H1 (cell line): Measurements from ENCODE around the gene SRPRA. TPM values are rescaled to one million over a fixed set of nuclear protein-coding genes. Genes with fewer than 3 reads are reported as not detected.

ENCODE experiments used
- CTCF ChIA-PET: fragments of 300-600 bp; sonication (Branson Sonifier 250); formaldehyde crosslinking; loops from one replicate; lab custom pipeline; 2021; ENCODE audit not compliant: partially characterized antibody; lab: Charles Lee
- POLR2A ChIA-PET: fragments of 300-600 bp; sonication (Branson Sonifier 250); formaldehyde crosslinking; loops from one replicate; lab custom pipeline; 2021; ENCODE audit warnings: inconsistent platforms; ENCODE audit not compliant: partially characterized antibody; lab: Charles Lee
- DNase-seq, 2 experiments: peaks; one replicate each; pipeline versions ENCODE4 v3.0.0 to v3.0.0-alpha.2; 2010 to 2022; ENCODE audit warnings: low spot score in 2 of 2, low read depth in 1 of 2, mixed read lengths in 1 of 2
- FAIRE-seq: peaks from 2 replicates; lab custom pipeline; 2011; peaks lifted over from hg19 to GRCh38; lab: Jason Lieb, UNC
- H2AFZ ChIP-seq: 2 replicates; pipeline ENCODE4 v1.8.1; 2012; ENCODE audit warnings: low read length, inconsistent platforms
- H2AK5ac ChIP-seq: 2 replicates; pipeline ENCODE4 v1.6.1; 2013; ENCODE audit warnings: low read depth, low read length
- H2BK120ac ChIP-seq: replicated peaks from 2 replicates; pipeline ENCODE3; 2013; ENCODE audit warnings: low read depth, low read length, inconsistent platforms
- H2BK12ac ChIP-seq: 2 replicates; pipeline ENCODE4 v1.6.1; 2013; ENCODE audit warnings: low read depth, low read length
- H2BK15ac ChIP-seq: 2 replicates; pipeline ENCODE4 v1.6.1; 2013; ENCODE audit warnings: low read length
- H2BK20ac ChIP-seq: 2 replicates; pipeline ENCODE4 v1.6.1; 2013; ENCODE audit warnings: low read length
- H2BK5ac ChIP-seq: 2 replicates; pipeline ENCODE4 v1.6.1; 2013; ENCODE audit warnings: low read depth, low read length
- H3K14ac ChIP-seq: 2 replicates; pipeline ENCODE4 v1.6.1; 2013; ENCODE audit warnings: inconsistent platforms; ENCODE audit not compliant: insufficient read length
- H3K18ac ChIP-seq: 2 replicates; pipeline ENCODE4 v1.6.1; 2013; ENCODE audit warnings: low read length; ENCODE audit errors: extremely low read depth
- H3K23ac ChIP-seq: 2 replicates; pipeline ENCODE4 v1.6.1; 2013; ENCODE audit warnings: inconsistent platforms; ENCODE audit not compliant: insufficient read length
- H3K23me2 ChIP-seq: 2 replicates; pipeline ENCODE4 v1.6.1; 2013; ENCODE audit warnings: low read depth, low read length
- H3K27ac ChIP-seq: 2 replicates; pipeline ENCODE4 v1.6.1; 2011; ENCODE audit warnings: low read depth, low read length, inconsistent platforms
- H3K27me3 ChIP-seq, 4 experiments: replicated peaks in 1 of 4; 1 replicate in 1 of 4; 2 replicates in 3 of 4; pipeline versions ENCODE4 v1.6.1 to v1.8.1; 2011 to 2013; ENCODE audit warnings: low read length in 3 of 4, mild to moderate bottlenecking in 3 of 4, inconsistent platforms in 2 of 4, mixed read lengths in 2 of 4, moderate library complexity in 1 of 4; ENCODE audit not compliant: control insufficient read depth in 3 of 4, insufficient read depth in 3 of 4; ENCODE audit errors: extremely low read depth in 1 of 4
- H3K36me3 ChIP-seq, 4 experiments: 2 replicates each; pipeline versions ENCODE4 v1.6.1 to v1.8.1; 2011 to 2013; ENCODE audit warnings: mild to moderate bottlenecking in 4 of 4, low read length in 3 of 4, moderate library complexity in 2 of 4, control low read depth in 1 of 4, inconsistent platforms in 1 of 4; ENCODE audit not compliant: insufficient read depth in 4 of 4, control insufficient read depth in 2 of 4
- H3K4ac ChIP-seq: replicated peaks from 2 replicates; pipeline ENCODE3; 2013; ENCODE audit warnings: low read length, low read depth, mixed read lengths, inconsistent platforms; ENCODE audit not compliant: insufficient read length
- H3K4me1 ChIP-seq, 4 experiments: replicated peaks in 1 of 4; 1 replicate in 1 of 4; 2 replicates in 3 of 4; pipeline versions ENCODE4 v1.6.1 to v1.8.1; 2011 to 2013; ENCODE audit warnings: low read length in 3 of 4, inconsistent platforms in 2 of 4, mixed read lengths in 1 of 4; ENCODE audit not compliant: insufficient read depth in 4 of 4, control insufficient read depth in 3 of 4
- H3K4me2 ChIP-seq, 2 experiments: 2 replicates each; pipeline versions ENCODE4 v1.6.1 to v1.8.1; 2011 to 2013; ENCODE audit warnings: low read depth in 2 of 2, low read length in 2 of 2, control low read depth in 1 of 2, inconsistent platforms in 1 of 2, mild to moderate bottlenecking in 1 of 2; ENCODE audit not compliant: insufficient read depth in 1 of 2
- H3K4me3 ChIP-seq, 4 experiments: fragments of 200-600, 300-600 bp in 1 of 4; sonication (generic), shearing (Covaris generic), sonication (Bioruptor Twin) in 1 of 4; 2 replicates each; pipeline versions ENCODE4 v1.5.1 to v1.8.1; 2011 to 2016; ENCODE audit warnings: low read length in 4 of 4, low read depth in 3 of 4, control low read depth in 2 of 4, inconsistent platforms in 2 of 4, mild to moderate bottlenecking in 2 of 4, mixed read lengths in 1 of 4, moderate library complexity in 1 of 4; ENCODE audit not compliant: insufficient read depth in 2 of 4; ENCODE audit errors: extremely low read depth in 1 of 4
- H3K56ac ChIP-seq: replicated peaks from 2 replicates; pipeline ENCODE3; 2013; ENCODE audit warnings: low read depth, mild to moderate bottlenecking, mixed read lengths, low read length, inconsistent platforms; ENCODE audit not compliant: insufficient read length
- H3K79me1 ChIP-seq: 2 replicates; pipeline ENCODE4 v1.6.1; 2013; ENCODE audit warnings: low read depth, low read length, control low read depth
- H3K79me2 ChIP-seq, 2 experiments: 2 replicates each; pipeline versions ENCODE4 v1.6.1 to v1.8.1; 2012 to 2013; ENCODE audit warnings: low read length in 2 of 2, mild to moderate bottlenecking in 2 of 2, inconsistent platforms in 1 of 2; ENCODE audit not compliant: insufficient read depth in 2 of 2, control insufficient read depth in 1 of 2
- H3K9ac ChIP-seq, 4 experiments: replicated peaks in 1 of 4; 1 replicate in 1 of 4; 2 replicates in 3 of 4; pipeline versions ENCODE4 v1.6.1 to v1.8.1; 2011 to 2013; ENCODE audit warnings: low read depth in 3 of 4, low read length in 3 of 4, control low read depth in 2 of 4, mild to moderate bottlenecking in 2 of 4, moderate library complexity in 2 of 4, inconsistent platforms in 1 of 4; ENCODE audit errors: extremely low read depth in 1 of 4
- H3K9me3 ChIP-seq, 2 experiments: 2 replicates each; pipeline versions ENCODE4 v1.6.1 to v1.8.1; 2012 to 2013; ENCODE audit warnings: mild to moderate bottlenecking in 2 of 2, moderate library complexity in 2 of 2, control low read depth in 1 of 2, inconsistent platforms in 1 of 2, low read depth in 1 of 2, low read length in 1 of 2, mixed read lengths in 1 of 2; ENCODE audit not compliant: insufficient read depth in 2 of 2
- H4K20me1 ChIP-seq, 2 experiments: replicated peaks in 1 of 2; 2 replicates each; pipeline versions ENCODE3 to v1.8.1; 2011 to 2013; ENCODE audit warnings: inconsistent platforms in 2 of 2, low read length in 2 of 2, mild to moderate bottlenecking in 1 of 2; ENCODE audit not compliant: insufficient read depth in 2 of 2, control insufficient read depth in 1 of 2
- H4K5ac ChIP-seq: 2 replicates; pipeline ENCODE4 v1.6.1; 2013; ENCODE audit warnings: low read length, low read depth, mixed read lengths, inconsistent platforms; ENCODE audit not compliant: insufficient read length
- H4K8ac ChIP-seq: 2 replicates; pipeline ENCODE4 v1.8.0; 2013; ENCODE audit warnings: mild to moderate bottlenecking, moderate library complexity, low read length, inconsistent platforms; ENCODE audit not compliant: insufficient read depth; ENCODE audit errors: extremely low read depth
- H4K91ac ChIP-seq: replicated peaks from 2 replicates; pipeline ENCODE3; 2013; ENCODE audit warnings: low read length, mixed read lengths, inconsistent platforms; ENCODE audit not compliant: insufficient read length
- BACH1 ChIP-seq: IDR thresholded peaks from 2 replicates; pipeline ENCODE4 v1.6.1; 2012; ENCODE audit warnings: low read length, improper control_type of control experiment
- CTCF ChIP-seq, 3 experiments: IDR thresholded peaks; 1 replicate in 2 of 3; 2 replicates in 1 of 3; pipeline versions ENCODE4 v1.5.1 to v1.6.1; 2011; ENCODE audit warnings: low read length in 3 of 3, mild to moderate bottlenecking in 3 of 3, inconsistent platforms in 2 of 3, low read depth in 1 of 3, moderate library complexity in 1 of 3; ENCODE audit not compliant: insufficient read depth in 1 of 3; ENCODE audit errors: control extremely low read depth in 1 of 3
- WGBS, 2 experiments: shearing (Covaris generic) in 1 of 2; methylation state at CpG; one replicate each; pipeline versions ENCODE4 v1.1.6 to v1.1.7; 2013 to 2015; ENCODE audit warnings: low lambda C conversion rate in 2 of 2, mixed read lengths in 2 of 2, inconsistent platforms in 1 of 2, low coverage in 1 of 2, missing lambda C conversion rate in 1 of 2; ENCODE audit not compliant: insufficient replicate concordance in 2 of 2, insufficient coverage in 1 of 2, insufficient read length in 1 of 2; ENCODE audit errors: extremely low coverage in 1 of 2, missing lambda C conversion rate in 1 of 2; 5-methylcytosine and 5-hydroxymethylcytosine counted together
- polyA plus RNA-seq, 7 experiments: library from polyadenylated mRNA; depleted of rRNA in 3 of 7; stranded (reverse) in 5 of 7; unstranded in 2 of 7; fragments of >200 nt in 5 of 7; fragments of 200-250 nt in 2 of 7; gene quantifications; 1 replicate in 5 of 7; 2 replicates in 1 of 7; 4 replicates in 1 of 7; pipeline versions ENCODE4 v1.2.1 to v1.2.3, GENCODE V29; 2011 to 2013; ENCODE audit warnings: missing spikeins in 2 of 7, mixed read lengths in 2 of 7
- total RNA-seq: library from RNA; stranded (reverse); fragmentation: NEBNext Ultra II Directional; extraction: Animal tissue kit (Norgen Biotek cat#: 25700); gene quantifications from 2 replicates; pipeline ENCODE4 v1.2.1, GENCODE V29; 2021

Gene SRPRA
- total and polyA plus RNA-seq, 2 of the 8 experiments (the other 6 are each of a cell fraction or from before 2014, with no cell fraction given), result 57.6 to 62.0 TPM

GRCh38 chr11:126214441-126214840, 54.3 kb downstream of the SRPRA start:
- H3K23ac ChIP-seq, result no peak overlapping the region
- H4K5ac ChIP-seq, result no peak overlapping the region
- no peak overlapping the region for H2BK5ac ChIP-seq
- H3K56ac ChIP-seq, result no peak overlapping the region
- H3K79me2 ChIP-seq, result peaks cover 10 to 85% of the 10 kb centered on the region in 2 experiments
- H4K91ac ChIP-seq, result no peak overlapping the region
- no peak for TF ChIP-seq BACH1
- no peak for TF ChIP-seq CTCF (IDR thresholded peaks at IDR 0.05; ENCODE audit: control extremely low read depth in 1 of 3, insufficient read depth in 1 of 3, low read depth in 1 of 3, low read length in 3 of 3)
- H3K27me3 ChIP-seq, result no peaks in the 10 kb centered on the region
- H3K4me1 ChIP-seq, result peaks cover 0 to 11% (median 3%) of the 10 kb centered on the region in 4 experiments; a peak in 2 of 7 replicates
- ChIA-PET POLR2A (interaction anchor here (1.6 kb wide), 1 partner anchor 16 kb away, joined by 4 read pairs; no protein-coding TSS in a partner anchor), CTCF (no interaction called here)
- H4K20me1 ChIP-seq, result peaks cover 3 to 4% of the 10 kb centered on the region in 2 experiments
- peaks cover 7% of the 10 kb centered on the region; the same call in 1 of the 2 replicates for H3K23me2 ChIP-seq
- H2BK120ac ChIP-seq, result no peak overlapping the region
- H3K14ac ChIP-seq, result no peak overlapping the region
- no peak overlapping the region for H3K9ac ChIP-seq
- no peak overlapping the region for H2BK20ac ChIP-seq
- no peak overlapping the region for H3K18ac ChIP-seq
- H3K9me3 ChIP-seq, result no peaks in the 10 kb centered on the region
- no peak overlapping the region for H2BK15ac ChIP-seq
- H3K4me3 ChIP-seq, result no peak overlapping the region
- no peak overlapping the region for H3K4me2 ChIP-seq
- peaks cover 18% of the 10 kb centered on the region for H3K79me1 ChIP-seq
- no peak overlapping the region for H2AK5ac ChIP-seq
- peaks cover 0 to 5% (median 2%) of the 10 kb centered on the region in 4 experiments; a peak in 4 of 8 replicates for H3K36me3 ChIP-seq
- no peak overlapping the region for H2AFZ ChIP-seq
- no peak overlapping the region for H2BK12ac ChIP-seq
- no peak for DNase-seq
- H4K8ac ChIP-seq, result no peak overlapping the region
- WGBS, 2 experiments, result 94% methylated on average over 2 of the region's 2 CpGs; no CpG with 5 or more reads in 1 of the 2 experiments
- FAIRE-seq, result no peak
- H3K27ac ChIP-seq, result no peak overlapping the region
- no peak overlapping the region for H3K4ac ChIP-seq
